ENCODE results near the gene ARHGAP23.

Gene ARHGAP23

GRCh38 chr17:38557836-38558727, 129.8 kb downstream of the ARHGAP23 start:
- DNase-seq = peak; percentile 80

GRCh38 chr17:38558728-38559050, 130.4 kb downstream of the ARHGAP23 start:
- DNase-seq = no peak

- DNase-seq = peak; percentile 75
These were observed 131.0 kb downstream of the ARHGAP23 start for GRCh38 chr17:38559051-38559879.

GRCh38 chr17:38559880-38560230, 131.6 kb downstream of the ARHGAP23 start:
- no peak for DNase-seq

- no peak for DNase-seq
These were observed 132.4 kb downstream of the ARHGAP23 start for GRCh38 chr17:38560503-38561318.

- no peak for DNase-seq
These were observed 133.4 kb downstream of the ARHGAP23 start for GRCh38 chr17:38561416-38562214.
